Measurements from ENCODE around the gene TMEM131L.

DNA sequence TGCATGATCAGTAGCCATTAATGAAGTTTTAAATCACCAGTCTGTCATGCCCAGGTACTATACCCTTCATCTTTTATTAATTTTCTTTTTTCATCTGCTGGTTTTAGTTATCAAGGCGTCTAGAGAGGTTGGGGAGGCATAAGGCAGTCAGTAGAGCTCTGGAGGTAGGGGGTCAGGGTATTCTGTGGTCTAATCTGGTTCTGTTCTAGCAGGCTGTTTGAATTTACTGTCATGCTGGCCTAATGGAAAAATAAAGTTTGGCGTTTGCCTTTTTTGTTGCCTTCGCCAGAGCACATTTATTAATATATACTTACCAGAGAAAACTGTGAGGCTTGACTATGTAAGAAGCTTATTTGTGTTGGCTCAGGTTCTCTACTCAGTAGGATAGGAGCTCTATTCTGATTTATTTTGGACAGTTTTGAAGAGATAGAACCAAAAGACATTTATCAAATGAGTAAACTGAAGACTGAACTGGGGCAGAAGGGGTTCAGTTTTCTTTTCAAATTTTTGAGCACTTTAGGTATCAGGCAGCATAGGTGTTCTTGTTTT lies 46.9 kb downstream of the TMEM131L start:
- TF ChIP-seq, protein P1, sequence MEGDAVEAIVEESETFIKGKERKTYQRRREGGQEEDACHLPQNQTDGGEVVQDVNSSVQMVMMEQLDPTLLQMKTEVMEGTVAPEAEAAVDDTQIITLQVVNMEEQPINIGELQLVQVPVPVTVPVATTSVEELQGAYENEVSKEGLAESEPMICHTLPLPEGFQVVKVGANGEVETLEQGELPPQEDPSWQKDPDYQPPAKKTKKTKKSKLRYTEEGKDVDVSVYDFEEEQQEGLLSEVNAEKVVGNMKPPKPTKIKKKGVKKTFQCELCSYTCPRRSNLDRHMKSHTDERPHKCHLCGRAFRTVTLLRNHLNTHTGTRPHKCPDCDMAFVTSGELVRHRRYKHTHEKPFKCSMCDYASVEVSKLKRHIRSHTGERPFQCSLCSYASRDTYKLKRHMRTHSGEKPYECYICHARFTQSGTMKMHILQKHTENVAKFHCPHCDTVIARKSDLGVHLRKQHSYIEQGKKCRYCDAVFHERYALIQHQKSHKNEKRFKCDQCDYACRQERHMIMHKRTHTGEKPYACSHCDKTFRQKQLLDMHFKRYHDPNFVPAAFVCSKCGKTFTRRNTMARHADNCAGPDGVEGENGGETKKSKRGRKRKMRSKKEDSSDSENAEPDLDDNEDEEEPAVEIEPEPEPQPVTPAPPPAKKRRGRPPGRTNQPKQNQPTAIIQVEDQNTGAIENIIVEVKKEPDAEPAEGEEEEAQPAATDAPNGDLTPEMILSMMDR (IDR thresholded peaks at IDR 0.05), result no peak
- TF ChIP-seq POLR2A (IDR thresholded peaks at IDR 0.05), result no peak

All from adrenal gland (tissue), 5 donors.